Measurements from ENCODE around the gene AQP5.

The AQP5 gene

DNA sequence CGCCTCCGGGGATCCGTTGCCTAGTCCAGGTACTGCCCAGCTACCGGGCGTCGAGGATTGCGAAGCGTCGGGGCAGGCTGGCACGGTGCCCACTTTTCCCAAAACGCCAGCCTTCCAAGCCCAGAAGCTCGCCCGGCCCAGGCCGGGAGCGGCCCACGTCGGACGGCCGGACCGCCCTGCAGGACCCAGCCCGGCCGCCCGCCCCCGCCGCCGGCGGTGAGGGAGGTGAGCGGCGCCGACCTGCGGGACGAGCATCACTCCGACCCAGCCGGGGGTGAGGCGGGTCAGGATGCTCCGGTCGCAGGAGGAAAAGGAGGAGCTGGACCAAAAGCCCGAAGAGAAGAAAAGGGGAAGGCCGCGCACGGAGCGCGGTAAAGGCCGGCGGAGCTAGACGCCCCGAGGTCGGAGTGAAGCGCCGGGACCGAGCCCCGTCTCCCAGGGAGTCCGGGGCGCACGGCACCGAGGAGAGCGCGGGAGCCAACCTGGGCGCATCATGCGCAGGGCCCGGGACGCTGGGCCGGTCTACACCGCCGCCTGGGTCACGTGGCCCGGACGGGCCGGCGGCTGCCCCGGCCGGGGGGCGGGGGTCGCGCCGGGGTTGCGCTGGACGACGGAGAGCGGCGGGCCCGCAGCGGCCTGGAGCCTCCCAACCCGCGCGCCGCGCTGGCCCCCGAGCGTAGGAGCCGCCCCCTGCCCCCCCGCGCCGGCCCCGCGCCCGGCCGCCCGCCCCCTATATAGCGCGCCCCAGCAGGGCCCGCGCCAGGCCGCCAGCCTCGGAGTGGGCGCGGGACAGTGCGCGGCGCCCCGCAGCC lies at the start of gene AQP5:
AQP5 (plus strand) TSS at position 762 of the 812 bp plus-strand sequence. CDS start 146 bp downstream, outside the sequence.
- no peak for DNase-seq

DNA sequence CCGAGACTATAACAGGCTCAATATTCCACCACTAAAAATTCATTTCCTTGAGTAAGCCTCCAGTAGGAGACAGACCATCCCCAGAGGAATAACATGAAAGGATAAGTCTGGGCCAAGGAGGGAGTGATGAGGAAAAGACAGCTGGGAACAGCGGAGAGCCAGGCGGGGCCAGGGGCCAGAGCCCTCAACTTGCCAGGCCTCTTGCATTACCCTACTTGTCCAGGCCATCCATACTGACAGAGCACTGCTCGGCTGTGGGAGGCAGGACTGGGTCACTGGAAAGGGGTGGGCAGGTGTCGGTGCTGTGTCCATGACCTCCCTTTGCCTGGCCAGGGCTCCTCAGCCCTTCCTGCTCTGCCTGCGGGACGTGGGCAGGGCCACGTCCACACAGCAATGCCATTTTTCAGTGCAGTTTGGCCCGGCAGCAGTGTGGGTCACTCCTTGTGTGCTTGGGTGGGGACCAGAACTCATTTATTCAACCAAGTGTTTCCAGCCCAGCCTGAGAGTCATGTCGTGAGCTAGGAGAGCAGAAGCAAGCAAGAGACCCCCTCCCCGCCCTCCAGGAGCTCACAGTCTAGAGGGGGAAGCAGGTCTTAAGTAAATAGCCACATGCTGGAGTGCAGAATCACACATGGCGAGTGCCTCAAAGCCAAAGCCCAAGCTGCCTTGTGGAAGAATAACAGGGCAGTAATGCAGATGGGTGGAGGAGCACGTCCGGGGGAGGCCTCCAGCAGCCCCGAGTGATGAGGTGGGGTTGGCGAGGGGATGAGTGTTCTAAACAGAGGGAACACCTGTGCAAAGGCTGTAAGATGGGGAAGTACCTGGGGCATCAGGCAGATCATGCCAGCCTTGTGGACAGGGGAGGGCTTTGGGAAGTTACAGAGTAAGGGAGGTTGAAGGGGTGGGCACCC lies 49.1 kb upstream of the AQP5 start:
- no peak for DNase-seq

DNA sequence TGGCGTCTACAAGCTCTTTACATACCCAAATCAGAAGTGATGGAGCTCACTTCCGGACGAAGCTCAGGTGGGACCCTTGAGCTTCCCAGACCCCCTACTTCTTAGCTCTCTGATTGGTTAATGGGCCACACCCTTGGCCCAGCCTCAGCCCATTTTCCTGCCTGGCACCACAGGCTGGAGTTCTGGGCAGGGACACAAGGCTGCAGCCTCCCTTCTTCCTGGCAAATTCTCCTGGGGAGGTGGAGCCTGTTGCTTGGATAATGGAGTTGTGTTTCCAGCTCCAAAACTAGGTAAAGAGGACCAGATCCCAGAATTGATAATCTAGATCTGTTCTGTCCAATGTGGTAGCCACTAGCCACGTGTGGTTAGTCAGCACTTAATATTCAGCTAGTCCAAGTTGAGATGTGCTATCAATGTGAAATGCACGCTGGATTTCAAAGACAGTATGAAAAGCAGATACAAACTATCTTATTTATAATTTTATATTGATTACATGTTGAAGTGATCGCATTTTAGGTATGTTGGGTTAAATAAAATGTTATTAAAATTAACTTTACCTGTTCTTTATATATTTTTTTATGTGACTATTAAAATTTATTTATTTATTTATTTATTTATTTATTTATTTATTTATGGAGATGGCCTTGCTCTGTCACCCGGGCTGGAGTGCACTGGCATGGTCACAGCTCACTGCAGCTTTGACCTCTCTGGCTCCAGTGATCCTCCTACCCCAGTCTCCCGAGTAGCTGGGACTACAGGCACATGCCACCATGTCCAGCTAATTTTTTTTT lies 45.3 kb upstream of the AQP5 start:
- no peak for DNase-seq

DNA sequence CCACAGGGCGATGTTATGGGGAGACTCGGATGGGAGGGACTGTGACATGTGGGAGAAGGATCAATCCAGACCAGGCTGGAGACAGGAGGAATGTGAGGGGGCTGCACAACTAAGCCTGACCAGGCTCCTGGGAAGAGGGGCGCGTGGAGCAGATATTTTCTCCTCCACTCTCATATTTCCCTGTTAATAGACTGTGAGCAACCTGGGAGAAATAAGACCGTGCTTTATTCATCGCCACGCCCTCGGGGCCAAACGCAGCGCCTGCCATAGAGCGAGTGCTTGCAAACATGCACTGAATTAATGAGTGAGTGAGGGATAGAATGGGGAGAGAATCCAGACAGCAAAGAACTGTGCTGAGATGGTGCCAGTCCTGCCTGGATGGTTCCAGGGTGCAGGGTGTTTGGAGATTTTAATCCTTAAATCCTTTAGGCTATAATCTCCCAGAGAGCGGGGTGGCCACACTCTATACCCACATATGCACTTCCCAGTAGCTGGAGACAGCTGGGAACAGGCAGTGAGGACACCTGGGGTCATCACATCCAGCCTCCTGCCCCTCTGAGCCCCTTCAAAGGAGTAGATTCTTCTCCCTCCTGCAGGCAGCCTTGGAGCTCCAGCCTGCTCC lies 44.4 kb upstream of the AQP5 start:
- no peak for DNase-seq

DNA sequence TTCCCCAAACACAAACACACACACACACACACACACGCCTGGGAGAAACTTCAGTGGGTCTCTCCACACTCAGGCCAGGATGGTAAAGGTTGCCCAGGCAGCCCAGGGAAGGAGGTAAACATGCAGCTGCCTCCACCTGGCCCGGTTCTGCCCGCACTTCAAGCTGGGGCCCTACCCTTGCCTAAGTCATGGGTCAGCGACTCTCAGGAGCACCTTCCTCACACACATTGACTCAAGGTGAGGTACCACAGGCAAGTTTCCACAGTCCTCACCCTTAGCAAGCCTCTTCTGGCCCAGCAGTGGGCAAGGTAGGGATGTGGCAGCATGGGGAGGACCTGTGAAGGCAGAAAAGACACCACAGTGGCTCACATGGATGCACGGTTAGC lies 43.9 kb upstream of the AQP5 start:
- no peak for DNase-seq

DNA sequence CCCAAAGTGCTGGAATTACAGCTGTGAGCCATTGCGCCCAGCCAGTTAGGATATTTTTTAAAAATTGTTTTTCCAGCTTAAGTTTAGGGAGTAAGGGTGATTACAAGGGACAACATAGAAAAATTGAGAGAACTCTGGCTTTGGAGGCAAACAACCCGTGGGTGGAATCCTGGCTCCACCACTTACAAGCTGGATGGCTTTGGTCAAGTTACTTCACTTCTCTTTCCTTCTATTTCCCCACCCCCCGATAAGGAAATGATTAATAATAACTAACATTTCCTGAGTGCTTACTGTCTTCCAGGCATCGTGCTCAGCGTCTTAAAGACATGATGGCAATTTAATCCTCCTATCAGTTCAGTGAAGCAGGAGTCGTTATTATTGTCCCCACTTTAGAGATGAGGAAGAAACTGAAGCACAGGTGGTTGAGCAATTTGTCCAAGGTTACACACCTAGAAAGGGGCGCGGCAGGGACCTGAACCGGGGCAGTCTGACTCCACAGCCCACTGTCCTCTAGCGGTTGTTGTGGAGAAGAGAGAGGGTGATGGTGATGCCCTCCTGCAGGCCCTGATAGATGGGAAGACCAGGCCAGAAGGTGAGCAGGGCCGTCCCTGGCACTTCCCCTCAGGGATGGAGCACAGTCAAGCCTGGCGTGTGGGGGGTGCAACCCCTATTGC lies 41.3 kb upstream of the AQP5 start:
- DNase-seq, result no peak

DNA sequence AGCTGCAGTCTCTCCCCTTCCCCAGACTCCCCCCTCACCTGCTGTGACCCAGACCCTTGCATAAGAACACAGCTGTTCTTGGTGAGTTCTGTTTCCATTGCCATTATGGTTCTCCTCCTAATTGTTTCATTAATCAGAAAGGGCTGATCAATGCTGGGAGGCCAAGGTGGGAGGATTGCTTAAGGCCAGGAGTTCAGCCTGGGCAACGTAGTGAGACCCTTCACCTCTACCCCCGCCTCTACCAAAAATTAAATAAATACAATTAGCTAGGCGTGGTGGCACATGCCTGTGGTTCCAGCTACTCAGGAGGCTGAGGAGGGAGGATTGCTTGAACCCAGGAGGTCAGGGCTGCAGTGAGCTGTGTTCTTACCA lies 40.8 kb upstream of the AQP5 start:
- DNase-seq, result no peak

DNA sequence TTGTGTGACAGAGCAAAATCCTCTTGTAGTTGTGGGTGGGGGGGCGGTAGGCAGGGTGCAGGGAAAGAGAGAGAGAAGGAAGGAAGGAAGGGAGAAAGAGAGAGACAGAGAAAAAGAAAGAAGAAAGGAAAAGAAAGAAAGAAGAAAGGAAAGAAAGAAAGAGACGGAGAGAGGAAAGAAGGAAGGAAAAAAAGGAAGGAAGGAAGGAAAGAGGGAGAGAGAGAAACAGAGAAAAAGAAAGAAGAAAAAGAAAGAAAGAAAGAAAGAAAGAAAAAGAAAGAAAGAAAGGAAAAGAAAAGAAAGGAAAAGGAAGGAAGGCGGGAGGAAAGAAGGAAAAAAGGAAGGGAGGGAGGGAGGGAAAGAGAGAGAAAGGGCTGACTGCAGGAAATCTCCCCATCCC lies 40.4 kb upstream of the AQP5 start:
- no peak for DNase-seq

DNA sequence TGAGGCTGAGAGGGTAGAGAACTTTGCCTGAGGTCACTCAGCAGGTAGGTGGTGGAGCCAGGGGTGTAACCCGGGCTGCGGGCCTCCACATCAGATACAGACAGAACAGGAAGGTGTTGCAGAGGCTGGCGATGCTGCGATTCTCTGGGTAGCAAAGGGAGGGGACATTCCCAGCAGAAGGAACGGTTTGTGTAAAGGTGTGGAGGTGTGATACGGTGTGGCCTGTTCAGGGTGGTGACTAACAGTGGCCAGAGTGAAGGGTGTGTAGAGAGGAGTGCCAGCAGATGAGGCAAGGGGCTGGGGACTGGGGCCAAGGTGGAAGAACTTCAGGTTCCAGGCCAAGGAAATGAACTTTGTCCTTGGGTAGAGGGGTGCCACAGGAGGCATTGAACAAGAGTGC lies 39.7 kb upstream of the AQP5 start:
- no peak for DNase-seq

DNA sequence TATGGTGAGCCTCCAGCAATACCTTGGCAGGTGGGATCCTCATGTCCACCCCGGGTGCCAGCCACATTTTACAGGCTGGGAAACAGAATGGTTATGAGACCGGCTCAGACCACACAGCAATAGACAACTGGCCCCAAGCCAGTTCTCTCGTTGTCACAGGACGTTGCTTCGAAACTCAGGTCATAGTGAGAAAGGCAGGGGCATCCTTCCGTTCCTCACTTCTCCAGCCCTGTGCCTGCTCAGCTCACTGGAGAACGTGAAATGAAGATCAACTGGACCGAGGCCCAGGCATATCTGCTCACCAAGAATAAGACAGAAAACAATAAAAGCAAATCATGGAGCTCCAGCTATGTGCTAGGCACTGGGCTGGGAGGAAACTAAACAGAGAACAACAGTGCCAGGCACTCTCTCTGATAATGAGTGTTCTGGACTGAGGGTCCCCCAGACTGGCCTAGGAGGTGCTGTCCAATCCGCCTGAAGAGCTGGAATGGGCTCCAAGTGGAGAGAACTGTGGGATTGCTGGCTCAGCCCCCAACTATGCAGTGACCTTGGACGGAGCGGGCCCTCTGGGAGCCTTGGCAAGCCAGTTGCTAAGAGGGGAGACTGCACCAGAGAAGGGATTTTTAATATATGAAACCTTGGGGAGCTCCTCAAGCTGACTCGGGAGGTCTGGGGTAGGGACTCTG lies 39.2 kb upstream of the AQP5 start:
- no peak for DNase-seq

DNA sequence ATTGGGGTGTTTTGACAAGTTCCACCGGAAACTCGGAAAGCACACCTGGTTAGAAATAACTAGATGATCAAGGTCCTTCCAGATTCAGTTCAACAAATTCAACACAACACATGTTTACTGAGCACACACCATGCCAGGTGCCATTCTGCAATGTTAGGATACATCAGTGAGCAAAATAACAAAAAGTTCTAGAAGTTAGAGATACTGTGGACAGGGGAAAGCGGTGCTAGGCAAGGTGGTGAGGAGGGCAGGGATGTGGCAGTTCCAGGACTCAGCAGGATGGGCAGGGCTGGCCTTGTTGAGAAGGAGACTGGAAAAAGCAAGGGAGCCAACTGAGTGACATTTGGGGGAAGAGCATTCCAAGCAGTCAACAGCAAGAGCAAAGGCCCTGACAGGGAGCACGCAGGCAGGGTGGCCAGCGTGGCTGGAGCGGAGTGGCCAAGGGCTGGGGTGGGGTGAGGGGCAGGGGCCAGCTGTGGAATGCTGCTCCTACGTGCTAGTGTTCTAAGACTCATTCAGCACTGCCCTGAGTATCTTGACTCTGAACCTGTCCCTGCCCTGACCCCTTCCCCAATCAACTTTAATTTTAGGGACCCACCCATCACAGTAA lies 38.5 kb upstream of the AQP5 start:
- DNase-seq, result no peak

DNA sequence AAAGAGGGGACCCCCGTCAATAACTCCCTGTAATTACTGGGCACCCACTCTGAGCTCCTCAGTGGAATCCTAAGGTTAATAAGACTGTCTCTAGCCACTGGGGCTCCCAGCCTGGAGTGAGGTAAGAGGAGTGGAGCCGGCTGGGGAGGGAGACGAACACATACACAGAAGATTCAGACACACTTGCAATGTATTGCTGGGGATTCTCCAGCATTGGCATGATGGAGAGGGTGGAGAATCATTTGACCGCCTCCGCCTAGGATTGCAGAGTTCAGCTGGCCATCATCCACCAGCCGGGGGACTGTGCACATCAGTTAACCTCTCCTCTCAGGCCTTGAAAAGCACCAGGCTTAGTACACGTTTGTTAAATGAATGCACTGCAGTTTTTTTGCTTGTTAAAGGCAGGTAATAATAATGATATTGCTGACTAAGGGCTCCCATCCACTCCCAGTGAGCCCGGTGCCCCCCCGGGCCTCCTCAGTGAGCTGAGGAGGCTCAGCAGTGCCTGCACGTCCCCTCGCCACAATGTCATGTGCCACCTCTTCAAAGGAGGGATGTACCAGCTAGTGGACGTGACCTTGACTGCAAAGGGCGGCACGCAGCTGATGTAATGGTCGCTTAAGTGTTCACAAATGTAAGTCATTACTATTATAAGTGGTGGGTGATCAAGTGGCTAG lies 37.7 kb upstream of the AQP5 start:
- no peak for DNase-seq

DNA sequence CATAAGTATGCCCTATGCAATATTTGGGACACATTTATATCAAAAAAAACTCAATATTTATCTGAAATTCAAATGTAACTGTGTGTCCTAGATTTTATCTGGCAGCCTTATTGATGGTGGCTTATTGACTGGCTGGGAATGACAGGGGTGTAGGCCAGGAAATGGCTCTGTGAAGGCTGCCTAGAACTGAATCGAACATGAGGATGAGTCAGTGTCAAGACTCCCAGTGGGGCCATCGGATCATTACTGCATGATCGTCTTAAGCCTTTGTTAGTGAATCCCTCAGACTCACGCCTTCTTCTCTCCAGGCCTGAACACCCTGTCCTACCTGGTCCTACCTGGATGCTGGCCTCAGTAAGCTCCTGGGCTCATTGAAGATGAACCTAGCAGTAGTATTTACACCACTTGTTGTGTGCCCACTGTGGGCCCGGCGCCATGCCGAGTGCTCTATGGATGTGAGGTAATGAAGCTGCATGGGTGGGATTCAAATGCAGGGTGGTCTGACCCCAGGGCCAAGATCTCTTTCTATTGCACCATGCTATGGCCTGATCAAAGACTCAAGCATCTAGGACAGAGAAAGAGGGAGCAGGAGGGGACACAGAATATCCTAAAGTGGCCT lies 36.9 kb upstream of the AQP5 start:
- DNase-seq, result no peak

DNA sequence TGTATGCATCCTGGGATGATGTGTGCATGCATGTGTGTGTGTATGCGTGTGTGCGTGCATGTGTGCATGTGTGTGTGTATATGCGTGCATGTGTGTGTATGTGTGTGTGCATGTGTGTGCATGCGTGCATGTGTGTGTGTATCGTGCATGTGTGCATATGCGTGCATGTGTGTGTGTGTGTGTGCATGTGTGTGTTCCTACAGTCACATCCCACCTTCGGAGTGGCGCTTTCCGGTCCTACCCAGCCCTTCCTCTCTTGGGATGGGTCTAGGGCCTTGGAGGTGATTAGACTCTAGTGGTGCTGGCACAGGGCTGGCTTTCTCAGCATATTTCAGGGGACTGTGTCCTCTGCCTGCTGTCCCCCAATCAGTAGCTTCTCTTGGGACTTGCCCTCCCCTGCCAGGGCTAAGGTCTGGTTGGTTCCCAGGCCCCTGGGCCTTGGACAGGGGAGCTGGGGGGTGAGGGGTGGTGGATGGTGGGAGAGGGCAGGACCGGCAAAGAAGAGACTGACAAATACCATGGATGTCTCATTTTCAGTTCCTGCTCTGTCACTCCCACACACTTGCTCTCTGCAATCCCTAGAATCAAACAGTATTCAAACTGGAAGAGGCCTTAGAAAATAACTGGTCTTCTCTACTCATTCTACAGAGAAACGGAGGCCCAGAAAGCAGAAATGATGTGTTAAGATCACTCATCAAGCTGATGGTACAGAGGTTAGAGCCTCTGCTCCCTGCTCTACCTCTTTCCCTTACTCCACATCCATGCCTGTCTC lies 36.1 kb upstream of the AQP5 start:
- DNase-seq, result no peak

DNA sequence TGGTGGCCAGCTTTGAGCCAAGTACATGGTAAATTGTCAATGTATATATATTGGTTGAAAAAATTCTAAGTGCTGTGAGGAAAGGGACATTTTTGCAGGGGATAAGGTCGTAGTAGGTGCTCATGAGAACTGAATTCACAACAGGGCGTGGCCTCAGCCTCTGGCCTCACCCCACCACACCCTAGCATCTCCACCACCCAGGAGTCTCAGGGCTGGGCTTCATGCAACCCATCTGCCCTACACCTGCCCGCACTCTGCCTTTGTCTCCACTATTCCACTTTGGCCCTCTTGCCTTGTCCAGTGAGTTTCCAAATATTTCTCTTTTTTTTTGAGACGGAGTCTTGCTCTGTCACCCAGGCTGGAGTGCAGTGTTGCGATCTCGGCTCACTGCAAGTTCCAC lies 33.2 kb upstream of the AQP5 start:
- no peak for DNase-seq

DNA sequence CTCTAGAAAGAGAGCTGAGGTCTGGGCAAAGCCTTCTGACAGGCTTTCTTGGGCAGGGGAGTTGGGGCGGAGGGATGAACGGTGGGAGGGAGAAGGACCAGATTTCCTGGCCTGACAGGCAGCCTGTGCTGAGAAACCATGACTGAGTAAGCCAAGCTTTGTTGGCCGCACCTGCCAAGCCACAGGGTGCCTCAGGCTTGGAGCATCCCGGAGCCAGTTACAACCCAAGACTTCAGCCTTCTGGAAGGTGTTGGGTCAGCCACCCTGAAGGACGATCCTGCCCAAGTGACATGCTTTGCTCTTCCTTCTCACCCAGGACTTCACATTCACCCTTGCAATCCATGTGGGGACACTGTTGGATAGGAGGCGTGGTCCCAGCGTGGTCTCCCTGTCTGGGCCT lies 32.1 kb upstream of the AQP5 start:
- DNase-seq, result no peak

DNA sequence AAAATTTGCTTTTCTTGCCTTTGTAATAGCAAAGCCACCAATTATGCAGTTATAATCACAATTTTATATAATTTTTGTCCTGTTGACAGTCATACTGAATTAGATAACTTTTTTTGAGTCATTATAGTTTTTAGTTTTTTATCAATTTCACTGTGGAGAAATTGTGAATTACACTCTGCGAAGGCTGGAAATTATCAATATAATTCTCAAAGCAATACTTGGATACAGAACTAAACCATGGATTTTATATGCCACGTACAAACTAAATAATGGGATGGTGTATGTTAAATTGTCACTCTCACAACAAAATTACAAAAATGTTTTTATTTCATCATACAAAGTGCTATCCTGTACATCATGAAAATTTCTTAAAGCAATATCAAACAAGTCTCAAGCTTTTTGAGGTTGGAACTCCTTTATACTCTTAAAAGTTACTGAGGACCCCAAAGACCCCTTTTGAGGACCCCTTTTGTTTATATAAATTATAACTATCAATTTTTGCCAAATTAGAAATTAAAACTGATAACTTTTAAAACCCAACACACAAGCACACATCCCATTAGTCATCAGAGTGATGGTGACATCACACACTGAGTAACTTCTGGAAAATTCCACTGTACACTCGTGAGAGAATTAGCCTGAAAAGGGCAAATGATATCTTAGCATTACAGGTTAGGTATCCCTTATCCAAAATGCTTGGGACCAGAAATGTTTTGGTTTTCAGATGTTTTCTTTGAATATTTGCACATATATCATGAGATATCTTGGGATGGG lies 31.0 kb upstream of the AQP5 start:
- no peak for DNase-seq

DNA sequence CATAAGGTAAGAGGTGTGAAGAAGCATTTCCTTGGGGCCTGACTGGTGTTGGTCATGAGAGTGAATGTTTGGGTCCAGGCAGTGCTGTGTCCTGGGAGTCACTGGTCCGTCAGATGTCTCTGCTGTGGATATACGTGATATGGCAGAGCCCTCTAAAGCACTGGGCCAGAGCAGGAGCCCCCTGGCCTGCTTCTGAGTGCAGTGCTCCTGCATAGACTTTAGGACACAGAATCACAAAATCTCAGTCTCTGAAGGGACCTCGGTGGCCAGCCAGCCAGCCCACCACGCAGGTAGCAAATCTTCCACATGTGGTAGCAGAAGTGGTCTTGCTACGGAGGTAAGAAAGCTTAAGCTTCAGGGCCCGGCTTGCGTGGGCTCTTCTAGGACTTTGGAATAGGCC lies 29.6 kb upstream of the AQP5 start:
- no peak for DNase-seq

Measured in NCI-H2081 treated with DMSO at 0.1 percent for 48 hours (cell line).